Thyroid gland (tissue), 4 donors: ENCODE measurements around the gene LRRC30. TPM values are rescaled to one million over a fixed set of nuclear protein-coding genes. Genes with fewer than 3 reads are reported as not detected.
"Not testable (repeated sequence)": the region's sequence is repeated elsewhere in the genome, so short reads cannot be mapped to it uniquely, and the experiment has no call there.

Experiments
- DNase-seq, 2 donors: peaks; one replicate each; pipeline ENCODE4 v3.0.0-alpha.2; 2019
- H3K27ac ChIP-seq, 3 donors: fragments of 200-600 bp; sonication (generic); 1 replicate in 2 of 3; 2 replicates in 1 of 3; pipeline ENCODE4 v1.5.1; 2016 to 2019; ENCODE audit warnings: mild to moderate bottlenecking in 1 of 3, moderate library complexity in 1 of 3
- H3K27me3 ChIP-seq: fragments of 200-600 bp; sonication (generic); one replicate; pipeline ENCODE4 v1.5.1; 2019
- H3K36me3 ChIP-seq, 2 donors: fragments of 200-600 bp; sonication (generic); one replicate each; pipeline ENCODE4 v1.5.1; 2016 to 2019
- H3K4me1 ChIP-seq, 2 donors: fragments of 200-600 bp; sonication (generic); one replicate each; pipeline ENCODE4 v1.5.1; 2017 to 2019
- H3K4me3 ChIP-seq, 3 donors: fragments of 200-600 bp; sonication (generic); replicated peaks in 1 of 3; 1 replicate in 2 of 3; 2 replicates in 1 of 3; pipeline ENCODE4 v1.5.1; 2016; ENCODE audit warnings: mild to moderate bottlenecking in 1 of 3
- H3K9me3 ChIP-seq: fragments of 200-600 bp; sonication (generic); one replicate; pipeline ENCODE4 v1.5.1; 2017
- POLR2A ChIP-seq, 2 donors: fragments of 450-650 bp; IDR thresholded peaks; one replicate each; pipeline ENCODE4 v1.6.1; 2017; ENCODE audit warnings: antibody characterized with exemption in 2 of 2, mild to moderate bottlenecking in 2 of 2, moderate library complexity in 1 of 2
- WGBS, 2 donors: methylation state at CpG; one replicate each; pipeline ENCODE4 v1.1.5; 2017; 5-methylcytosine and 5-hydroxymethylcytosine counted together
- intact Hi-C: fragments of 100-400 bp; cut with DNase I; formaldehyde crosslinking; loops from one replicate; pipeline ENCODE4 v1.15.1; 2023
- total RNA-seq, 4 donors: library from RNA; depleted of rRNA; stranded (reverse); fragments of >200 nt; gene quantifications; one replicate each; pipeline ENCODE4 v1.2.3, GENCODE V29; 2016
- TF ChIP-seq, protein P1 (sequence below), 6 experiments: fragments of 200-600 bp in 3 of 6; fragments of 450-650 bp in 3 of 6; sonication (generic) in 3 of 6; IDR thresholded peaks; one replicate each; pipeline ENCODE4 v1.5.1; 2016 to 2019; ENCODE audit warnings: antibody characterized with exemption in 6 of 6, mild to moderate bottlenecking in 2 of 6, inconsistent platforms in 1 of 6, moderate library complexity in 1 of 6

The LRRC30 gene
- total RNA-seq, 4 donors from 2014 or later, result not detected

- intact Hi-C loops, result no loop called here
Observed at GRCh38 chr18:7196421-7196820, 34.5 kb upstream of the LRRC30 start.

GRCh38 chr18:7197854-7198253 lies 33.0 kb upstream of the LRRC30 start:
- Histone ChIP-seq H3K36me3 (no peaks in the 10 kb centered on the region), H3K27ac (peak overlapping the region; percentile 77 to 85 (median 78)), H3K27me3 (no peaks in the 10 kb centered on the region), H3K4me1 (peaks cover 32 to 44% of the 10 kb centered on the region in 2 donors), H3K4me3 (no peak overlapping the region), H3K9me3 (no peaks in the 10 kb centered on the region)
- WGBS, 2 donors, result 37 to 49% methylated on average over 2 of the region's 2 CpGs
- DNase-seq, result peak; percentile 25 to 33
- TF ChIP-seq, protein P1, sequence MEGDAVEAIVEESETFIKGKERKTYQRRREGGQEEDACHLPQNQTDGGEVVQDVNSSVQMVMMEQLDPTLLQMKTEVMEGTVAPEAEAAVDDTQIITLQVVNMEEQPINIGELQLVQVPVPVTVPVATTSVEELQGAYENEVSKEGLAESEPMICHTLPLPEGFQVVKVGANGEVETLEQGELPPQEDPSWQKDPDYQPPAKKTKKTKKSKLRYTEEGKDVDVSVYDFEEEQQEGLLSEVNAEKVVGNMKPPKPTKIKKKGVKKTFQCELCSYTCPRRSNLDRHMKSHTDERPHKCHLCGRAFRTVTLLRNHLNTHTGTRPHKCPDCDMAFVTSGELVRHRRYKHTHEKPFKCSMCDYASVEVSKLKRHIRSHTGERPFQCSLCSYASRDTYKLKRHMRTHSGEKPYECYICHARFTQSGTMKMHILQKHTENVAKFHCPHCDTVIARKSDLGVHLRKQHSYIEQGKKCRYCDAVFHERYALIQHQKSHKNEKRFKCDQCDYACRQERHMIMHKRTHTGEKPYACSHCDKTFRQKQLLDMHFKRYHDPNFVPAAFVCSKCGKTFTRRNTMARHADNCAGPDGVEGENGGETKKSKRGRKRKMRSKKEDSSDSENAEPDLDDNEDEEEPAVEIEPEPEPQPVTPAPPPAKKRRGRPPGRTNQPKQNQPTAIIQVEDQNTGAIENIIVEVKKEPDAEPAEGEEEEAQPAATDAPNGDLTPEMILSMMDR (IDR thresholded peaks at IDR 0.05), result no peak
- TF ChIP-seq POLR2A (IDR thresholded peaks at IDR 0.05), result no peak
- intact Hi-C loops, result no loop called here

More at GRCh38 chr18:7196421-7196820, 34.5 kb upstream of the LRRC30 start:
- 92 to 95% methylated on average over 3 of the region's 3 CpGs for WGBS, 2 donors
- Histone ChIP-seq H3K9me3 (no peaks in the 10 kb centered on the region), H3K27me3 (no peaks in the 10 kb centered on the region), H3K27ac (no peak overlapping the region), H3K4me1 (peaks cover 23 to 31% of the 10 kb centered on the region in 2 donors), H3K36me3 (no peaks in the 10 kb centered on the region), H3K4me3 (no peak overlapping the region)
- TF ChIP-seq, protein P1 (IDR thresholded peaks at IDR 0.05), result peak in 3 of 6 experiments; percentile 10 to 18 (median 11)
- TF ChIP-seq POLR2A (IDR thresholded peaks at IDR 0.05), result no peak
- DNase-seq, result no peak

DNA sequence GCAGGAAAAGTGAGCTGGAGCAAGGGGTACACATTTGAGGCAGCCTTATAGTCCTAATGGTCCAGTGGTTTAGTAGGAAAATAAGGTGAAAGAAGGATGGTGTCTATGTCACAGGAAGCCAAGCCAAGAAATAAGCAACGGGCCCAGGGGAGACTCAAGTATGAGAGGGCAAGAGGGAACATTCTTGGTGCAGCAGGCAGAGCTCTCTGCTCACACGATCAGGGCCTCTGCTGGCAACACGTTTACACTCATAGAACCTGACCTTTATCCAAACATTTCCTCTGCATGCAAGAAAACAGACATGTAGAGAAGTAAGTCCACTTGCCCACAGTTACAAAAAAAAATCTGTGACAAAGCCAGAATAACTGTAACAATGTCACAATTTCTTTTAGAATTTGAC lies 32.6 kb upstream of the LRRC30 start:
- peak; percentile 63 to 65 for DNase-seq

DNA sequence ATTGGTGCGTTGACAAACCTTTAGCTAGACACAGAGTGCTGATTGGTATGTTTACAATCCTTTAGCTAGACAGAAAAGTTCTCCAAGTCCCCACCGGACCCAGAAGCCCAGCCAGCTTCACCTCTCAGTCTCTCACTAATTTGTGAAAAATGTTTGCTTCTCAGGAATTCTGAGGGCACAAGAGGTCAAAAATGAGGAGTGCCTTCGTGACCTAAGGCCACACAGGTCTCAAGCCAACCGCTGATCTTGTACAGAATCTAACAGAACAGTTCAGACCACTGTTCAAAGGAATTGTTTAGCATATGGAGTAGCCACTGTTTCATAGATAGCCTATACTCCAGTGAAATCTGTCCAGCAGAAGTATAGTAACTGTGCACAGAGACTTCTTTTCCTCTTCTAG lies 29.8 kb upstream of the LRRC30 start:
- Histone ChIP-seq H3K27me3 (no peaks in the 10 kb centered on the region), H3K9me3 (no peaks in the 10 kb centered on the region), H3K36me3 (no peaks in the 10 kb centered on the region), H3K4me1 (peaks cover 52 to 67% of the 10 kb centered on the region in 2 donors), H3K27ac (peak overlapping the region in 2 of 3 donors; percentile 85 to 94), H3K4me3 (no peak overlapping the region)
- WGBS, 2 donors, result 83 to 90% methylated on average over 4 of the region's 4 CpGs
- DNase-seq, result no peak
- TF ChIP-seq, protein P1 (IDR thresholded peaks at IDR 0.05), result no peak
- TF ChIP-seq POLR2A (IDR thresholded peaks at IDR 0.05), result no peak
- intact Hi-C loops, result no loop called here

More for the DNA sequence above, 32.6 kb upstream of the LRRC30 start:
- Histone ChIP-seq H3K27me3 (no peaks in the 10 kb centered on the region), H3K4me1 (peaks cover 34 to 46% of the 10 kb centered on the region in 2 donors), H3K27ac (peak overlapping the region; percentile 77 to 85 (median 78)), H3K9me3 (no peaks in the 10 kb centered on the region), H3K4me3 (no peak overlapping the region), H3K36me3 (no peaks in the 10 kb centered on the region)
- TF ChIP-seq POLR2A (IDR thresholded peaks at IDR 0.05), result no peak
- TF ChIP-seq, protein P1 (IDR thresholded peaks at IDR 0.05), result no peak
- intact Hi-C loops, result no loop called here
- 14 to 26% methylated on average over 3 of the region's 3 CpGs for whole genome bisulfite sequencing, 2 donors

GRCh38 chr18:7202169-7202568 lies 28.7 kb upstream of the LRRC30 start:
- no peak for TF ChIP-seq POLR2A (IDR thresholded peaks at IDR 0.05)
- TF ChIP-seq, protein P1 (IDR thresholded peaks at IDR 0.05), result no peak
- Histone ChIP-seq H3K36me3 (no peaks in the 10 kb centered on the region), H3K27ac (peak overlapping the region; percentile 85 to 94 (median 85)), H3K9me3 (no peaks in the 10 kb centered on the region), H3K27me3 (no peaks in the 10 kb centered on the region), H3K4me1 (peaks cover 62 to 77% of the 10 kb centered on the region in 2 donors), H3K4me3 (no peak overlapping the region)
- DNase-seq, result peak; percentile 75 to 76
- 64 to 68% methylated on average over 9 of the region's 9 CpGs for WGBS, 2 donors
- intact Hi-C loops, result no loop called here

GRCh38 chr18:7203601-7204000 lies 27.3 kb upstream of the LRRC30 start:
- H3K4me3 ChIP-seq, intact Hi-C loops, H3K27me3 ChIP-seq, H3K9me3 ChIP-seq, H3K36me3 ChIP-seq: not testable (repeated sequence)
- peak; percentile 34 to 49 for DNase-seq
- 44 to 74% methylated on average over 18 of the region's 29 CpGs for WGBS, 2 donors
- Histone ChIP-seq H3K27ac (peak overlapping the region; percentile 74 to 94 (median 85)), H3K4me1 (peaks cover 66 to 74% of the 10 kb centered on the region in 2 donors)
